Tibial artery (tissue), 4 donors: ENCODE data around the gene LHPP.
A peak's percentile ranks its signal among the peaks of the same experiment; 100 is the strongest.

Experiments
- DNase-seq, 2 donors: peaks; one replicate each; pipeline ENCODE4 v3.0.0-alpha.2; 2019
- H3K27ac ChIP-seq, 2 donors: fragments of 200-600 bp; sonication (generic) in 1 of 2; 1 replicate in 1 of 2; 2 replicates in 1 of 2; pipeline ENCODE4 v1.5.1; 2018 to 2019; ENCODE audit warnings: mild to moderate bottlenecking in 1 of 2
- H3K27me3 ChIP-seq, 2 donors: fragments of 200-600 bp; sonication (generic) in 1 of 2; one replicate each; pipeline versions ENCODE4 v1.5.1 to v1.6.0; 2016 to 2019
- H3K36me3 ChIP-seq, 3 donors: fragments of 200-600 bp; sonication (generic) in 2 of 3; one replicate each; pipeline ENCODE4 v1.5.1; 2016 to 2019; ENCODE audit warnings: mild to moderate bottlenecking in 2 of 3
- H3K4me1 ChIP-seq, 4 donors: fragments of 200-600 bp; sonication (generic) in 2 of 4; 1 replicate in 3 of 4; 2 replicates in 1 of 4; pipeline ENCODE4 v1.5.1; 2016 to 2019
- H3K4me3 ChIP-seq, 2 donors: fragments of 200-600 bp; sonication (generic) in 1 of 2; 1 replicate in 1 of 2; 2 replicates in 1 of 2; pipeline ENCODE4 v1.5.1; 2018 to 2019; ENCODE audit warnings: mild to moderate bottlenecking in 2 of 2
- H3K9me3 ChIP-seq, 3 donors: fragments of 200-600 bp; sonication (generic) in 1 of 3; one replicate each; pipeline ENCODE4 v1.5.1; 2016 to 2019
- intact Hi-C: fragments of 100-400 bp; cut with DNase I; formaldehyde crosslinking; loops from one replicate; pipeline ENCODE4 v1.15.0; 2023; ENCODE audit warnings: low total_unique reads
- TF ChIP-seq, protein P1 (sequence below), 2 experiments: fragments of 200-600 bp in 1 of 2; fragments of 450-650 bp in 1 of 2; IDR thresholded peaks; one replicate each; pipeline ENCODE4 v1.5.1; 2017 to 2019; ENCODE audit warnings: antibody characterized with exemption in 2 of 2, mild to moderate bottlenecking in 1 of 2, moderate library complexity in 1 of 2

LHPP gene

DNA sequence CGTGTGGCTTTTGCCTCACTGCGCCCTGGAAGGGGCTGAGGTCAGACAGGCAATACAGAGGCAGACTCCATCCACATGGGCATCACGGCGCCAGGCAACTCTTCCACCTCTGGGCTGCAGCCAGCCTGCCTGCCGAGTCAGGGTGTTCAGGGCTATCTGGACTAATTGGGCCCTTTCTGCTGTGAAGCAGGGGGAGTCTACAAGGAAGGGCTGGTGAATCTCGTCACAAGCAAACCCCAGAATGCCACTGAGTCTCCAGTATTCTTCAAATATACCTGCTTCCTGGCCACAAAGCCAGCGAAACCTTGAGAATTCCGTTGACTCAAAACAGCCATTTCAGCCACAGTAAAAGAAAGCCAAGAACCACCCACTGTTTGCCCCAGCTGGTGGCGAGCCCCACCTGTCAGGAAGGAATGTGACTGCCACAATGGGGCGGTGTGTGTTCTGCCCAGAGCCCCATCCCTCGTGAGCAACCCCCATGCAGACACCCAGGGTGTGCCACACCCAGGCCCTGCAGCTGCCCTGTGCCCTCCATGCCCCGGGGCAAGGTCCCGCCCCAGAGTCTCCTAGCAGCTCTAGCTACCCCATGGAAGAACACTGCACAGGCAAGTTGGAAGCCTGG is 165.2 kb downstream of the LHPP start:
- no peak overlapping the region for H3K27ac ChIP-seq
- H3K4me1 ChIP-seq, result peaks cover 0 to 70% (median 12%) of the 10 kb centered on the region in 4 donors
- no peak for DNase-seq
- no peaks in the 10 kb centered on the region for H3K27me3 ChIP-seq
- no peak overlapping the region for H3K4me3 ChIP-seq
- TF ChIP-seq, protein P1, sequence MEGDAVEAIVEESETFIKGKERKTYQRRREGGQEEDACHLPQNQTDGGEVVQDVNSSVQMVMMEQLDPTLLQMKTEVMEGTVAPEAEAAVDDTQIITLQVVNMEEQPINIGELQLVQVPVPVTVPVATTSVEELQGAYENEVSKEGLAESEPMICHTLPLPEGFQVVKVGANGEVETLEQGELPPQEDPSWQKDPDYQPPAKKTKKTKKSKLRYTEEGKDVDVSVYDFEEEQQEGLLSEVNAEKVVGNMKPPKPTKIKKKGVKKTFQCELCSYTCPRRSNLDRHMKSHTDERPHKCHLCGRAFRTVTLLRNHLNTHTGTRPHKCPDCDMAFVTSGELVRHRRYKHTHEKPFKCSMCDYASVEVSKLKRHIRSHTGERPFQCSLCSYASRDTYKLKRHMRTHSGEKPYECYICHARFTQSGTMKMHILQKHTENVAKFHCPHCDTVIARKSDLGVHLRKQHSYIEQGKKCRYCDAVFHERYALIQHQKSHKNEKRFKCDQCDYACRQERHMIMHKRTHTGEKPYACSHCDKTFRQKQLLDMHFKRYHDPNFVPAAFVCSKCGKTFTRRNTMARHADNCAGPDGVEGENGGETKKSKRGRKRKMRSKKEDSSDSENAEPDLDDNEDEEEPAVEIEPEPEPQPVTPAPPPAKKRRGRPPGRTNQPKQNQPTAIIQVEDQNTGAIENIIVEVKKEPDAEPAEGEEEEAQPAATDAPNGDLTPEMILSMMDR (IDR thresholded peaks at IDR 0.05), result no peak
- intact Hi-C loops, result no loop called here
- peaks cover 0 to 11% (median 9%) of the 10 kb centered on the region in 3 donors for H3K36me3 ChIP-seq
- H3K9me3 ChIP-seq, result no peaks in the 10 kb centered on the region

DNA sequence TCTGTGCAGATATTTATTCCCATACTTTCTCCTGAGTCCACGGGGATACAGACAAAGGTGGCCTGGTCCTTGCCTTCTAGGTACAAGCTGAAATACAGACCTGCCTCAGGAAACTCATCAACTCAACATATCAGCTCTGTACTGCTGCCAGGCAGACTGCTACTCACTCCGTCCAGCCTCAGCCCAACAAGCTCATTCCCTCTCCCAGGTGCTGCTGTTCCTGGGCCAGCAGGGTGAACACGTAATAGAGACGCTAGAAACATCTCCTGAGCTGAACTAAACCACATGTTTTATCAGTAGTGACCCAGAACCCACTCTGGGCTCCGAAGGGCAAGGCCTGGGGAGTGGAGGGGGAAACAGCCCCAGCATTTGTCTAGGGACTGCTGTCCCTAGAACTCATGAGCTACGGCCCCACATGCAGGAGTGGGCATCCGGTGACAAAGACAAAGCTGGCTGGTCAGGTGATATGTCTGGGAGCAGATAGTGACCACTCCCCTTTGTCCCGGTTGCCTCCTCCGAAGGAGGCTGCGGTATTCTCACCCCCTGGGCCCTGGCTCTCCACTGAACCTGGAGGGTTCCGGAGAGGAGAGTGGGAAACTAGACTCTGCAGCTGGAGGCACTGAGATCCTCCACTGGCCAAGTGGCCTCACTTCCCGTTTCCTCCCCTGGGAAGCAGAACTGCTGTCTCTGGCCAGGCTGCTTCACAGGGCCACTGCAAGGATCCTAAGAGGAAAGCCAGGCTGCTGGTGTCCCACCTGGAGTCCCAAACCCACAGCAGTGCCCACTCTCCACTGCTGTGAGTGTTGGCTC is 166.4 kb downstream of the LHPP start:
- TF ChIP-seq, protein P1 (IDR thresholded peaks at IDR 0.05), result no peak
- H3K9me3 ChIP-seq, result no peaks in the 10 kb centered on the region
- intact Hi-C loops, result no loop called here
- no peak overlapping the region for H3K4me3 ChIP-seq
- peak in 1 of 2 donors; percentile 40 for DNase-seq
- no peaks in the 10 kb centered on the region for H3K27me3 ChIP-seq
- H3K27ac ChIP-seq, result peak overlapping the region in 1 of 2 donors; percentile 51
- peaks cover 0 to 4% (median 3%) of the 10 kb centered on the region in 3 donors for H3K36me3 ChIP-seq
- H3K4me1 ChIP-seq, result peaks cover 0 to 76% (median 9%) of the 10 kb centered on the region in 4 donors

DNA sequence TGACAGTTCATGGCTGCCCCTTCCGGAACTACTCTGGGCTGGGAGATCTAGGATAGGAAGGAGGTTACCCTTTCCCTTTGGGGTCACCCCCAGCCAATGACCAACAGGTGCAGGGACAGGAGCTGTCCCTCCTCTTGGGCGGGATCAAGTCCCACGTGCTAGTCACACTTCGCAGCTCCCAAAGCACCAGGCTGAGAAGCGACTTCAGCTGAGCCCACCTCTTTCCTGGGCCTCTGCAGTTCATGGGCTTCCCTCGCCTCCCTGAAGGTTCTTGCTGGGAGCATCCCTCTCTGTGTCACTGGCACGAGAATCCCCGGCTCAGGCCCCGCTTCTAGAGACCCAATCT is 167.0 kb downstream of the LHPP start:
- no peaks in the 10 kb centered on the region for H3K27me3 ChIP-seq
- peaks cover 0 to 76% (median 9%) of the 10 kb centered on the region in 4 donors for H3K4me1 ChIP-seq
- no peaks in the 10 kb centered on the region for H3K36me3 ChIP-seq
- H3K27ac ChIP-seq, result peak overlapping the region; percentile 28 to 51
- DNase-seq, result no peak
- H3K9me3 ChIP-seq, result no peaks in the 10 kb centered on the region
- TF ChIP-seq, protein P1 (IDR thresholded peaks at IDR 0.05), result no peak
- H3K4me3 ChIP-seq, result no peak overlapping the region
- intact Hi-C loops, result no loop called here

DNA sequence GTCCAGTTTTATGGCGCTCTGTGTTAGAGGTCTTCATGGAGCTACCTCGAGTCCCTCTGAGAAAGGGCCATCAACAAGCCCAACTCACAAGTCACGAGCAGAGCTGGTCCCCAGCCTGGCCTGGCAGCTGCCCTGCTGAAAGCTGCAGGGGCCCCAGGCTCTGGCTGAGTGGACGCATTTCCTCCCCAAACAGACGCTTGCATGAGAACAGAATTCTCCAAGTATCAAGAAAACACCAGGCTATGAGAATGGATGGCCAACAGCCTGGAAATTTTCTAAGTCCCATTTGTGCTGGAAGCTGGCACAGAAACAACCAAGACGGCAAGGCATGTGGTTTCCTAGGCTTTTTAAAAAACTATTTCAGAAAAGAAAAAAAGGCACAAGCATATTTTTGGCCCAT is 167.8 kb downstream of the LHPP start:
- H3K27me3 ChIP-seq, result no peaks in the 10 kb centered on the region
- peak overlapping the region; percentile 28 to 51 for H3K27ac ChIP-seq
- no peak for DNase-seq
- TF ChIP-seq, protein P1 (IDR thresholded peaks at IDR 0.05), result no peak
- no peak overlapping the region for H3K4me3 ChIP-seq
- no peaks in the 10 kb centered on the region for H3K9me3 ChIP-seq
- peaks cover 0 to 74% (median 9%) of the 10 kb centered on the region in 4 donors for H3K4me1 ChIP-seq
- intact Hi-C loops, result no loop called here
- H3K36me3 ChIP-seq, result no peaks in the 10 kb centered on the region

DNA sequence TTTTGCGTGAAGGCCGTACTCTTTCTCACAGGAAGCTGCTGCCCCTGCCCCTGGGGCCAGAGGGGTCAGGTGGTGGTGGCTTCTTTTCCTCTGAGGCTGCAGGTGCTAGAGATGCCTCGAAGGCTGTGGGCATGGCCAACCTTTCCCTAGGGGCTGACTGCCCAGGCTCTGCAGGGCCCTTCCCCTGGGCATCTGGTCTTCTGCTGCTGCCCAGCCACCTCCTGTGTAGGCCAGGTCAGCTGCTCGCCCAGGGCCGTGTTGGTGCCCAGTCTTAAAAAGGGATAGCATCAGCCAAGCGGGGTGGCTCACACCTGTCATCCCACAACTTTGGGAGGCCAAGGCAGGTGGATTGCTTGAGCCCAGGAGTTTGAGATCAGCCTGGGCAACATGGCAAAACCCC is 168.2 kb downstream of the LHPP start:
- H3K27me3 ChIP-seq, result no peaks in the 10 kb centered on the region
- peak overlapping the region; percentile 10 to 51 for H3K27ac ChIP-seq
- no peaks in the 10 kb centered on the region for H3K36me3 ChIP-seq
- peaks cover 0 to 69% (median 9%) of the 10 kb centered on the region in 4 donors for H3K4me1 ChIP-seq
- DNase-seq, result no peak
- no peaks in the 10 kb centered on the region for H3K9me3 ChIP-seq
- H3K4me3 ChIP-seq, result no peak overlapping the region
- TF ChIP-seq, protein P1 (IDR thresholded peaks at IDR 0.05), result no peak
- intact Hi-C loops, result no loop called here
